Rectal smooth muscle tissue (tissue), 1 donor: ENCODE data around the gene HSPA12A.

ENCODE experiments used
- H3K27ac ChIP-seq: one replicate; pipeline ENCODE4 v1.7.0; 2013; ENCODE audit warnings: low read depth, low read length, inconsistent platforms
- H3K27me3 ChIP-seq: one replicate; pipeline ENCODE4 v1.7.0; 2013; ENCODE audit warnings: low read length; ENCODE audit not compliant: control insufficient read depth, insufficient read depth
- H3K36me3 ChIP-seq: one replicate; pipeline ENCODE4 v1.7.0; 2013; ENCODE audit warnings: low read length; ENCODE audit not compliant: control insufficient read depth, insufficient read depth
- H3K4me1 ChIP-seq: one replicate; pipeline ENCODE4 v1.7.0; 2013; ENCODE audit warnings: low read length; ENCODE audit not compliant: control insufficient read depth, insufficient read depth
- H3K4me3 ChIP-seq: one replicate; pipeline ENCODE4 v1.7.0; 2013; ENCODE audit warnings: low read length
- H3K9ac ChIP-seq: one replicate; pipeline ENCODE4 v1.7.0; 2013; ENCODE audit warnings: low read length

Gene HSPA12A

DNA sequence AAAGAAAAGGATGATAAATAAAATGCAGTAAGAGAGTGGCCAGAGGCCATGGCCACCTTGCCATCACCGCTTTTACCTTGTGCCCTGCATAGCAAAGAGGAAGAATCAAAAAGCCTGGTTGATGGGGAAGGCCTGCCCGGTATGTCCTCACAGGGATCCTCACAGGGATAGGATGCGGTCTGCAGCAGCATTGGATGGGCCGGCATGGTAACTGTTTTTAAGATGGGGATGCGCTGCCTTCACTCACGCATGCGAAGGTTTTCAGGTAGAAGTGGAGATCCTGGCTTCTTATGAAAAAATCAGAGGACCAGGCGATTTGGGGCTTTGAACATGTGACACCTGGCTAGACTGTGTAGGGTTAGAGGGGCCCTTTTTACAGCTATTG is 109.2 kb downstream of the HSPA12A start:
- no peaks in the 10 kb centered on the region for H3K4me1 ChIP-seq
- no peak overlapping the region for H3K27ac ChIP-seq
- no peaks in the 10 kb centered on the region for H3K36me3 ChIP-seq
- no peak overlapping the region for H3K9ac ChIP-seq
- no peaks in the 10 kb centered on the region for H3K27me3 ChIP-seq
- H3K4me3 ChIP-seq, result no peak overlapping the region

DNA sequence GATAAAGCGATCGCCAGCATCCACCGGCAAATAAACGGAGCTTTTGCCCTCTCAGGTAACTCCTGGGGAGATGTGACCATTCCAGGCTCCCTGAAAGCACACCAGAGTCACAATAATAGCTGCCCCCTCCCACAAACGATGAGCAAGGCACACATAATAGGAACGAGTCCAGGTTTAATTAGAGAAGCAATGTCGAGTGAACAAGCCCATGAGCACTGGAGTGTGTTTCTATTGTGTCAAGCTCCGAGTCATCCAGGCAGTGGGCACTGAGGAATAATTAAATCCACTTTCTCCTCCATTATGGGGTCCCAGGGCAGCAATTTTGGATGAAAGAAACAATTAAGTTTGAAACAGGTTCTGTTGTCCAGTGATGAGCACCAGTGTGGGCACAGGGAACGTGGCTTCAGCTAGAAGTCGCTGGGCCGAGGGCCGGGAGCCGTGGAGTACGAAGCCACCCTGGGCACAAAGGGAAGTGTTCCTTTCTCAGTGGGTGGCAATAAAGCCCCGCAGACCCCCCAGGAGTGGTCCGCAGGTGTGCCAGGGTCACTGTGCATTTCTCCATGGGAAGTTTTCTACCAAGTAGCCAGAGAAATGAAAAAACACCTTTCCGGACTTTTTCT is 109.7 kb downstream of the HSPA12A start:
- Histone ChIP-seq H3K27me3 (no peaks in the 10 kb centered on the region), H3K4me3 (no peak overlapping the region), H3K9ac (no peak overlapping the region), H3K36me3 (no peaks in the 10 kb centered on the region), H3K4me1 (no peaks in the 10 kb centered on the region), H3K27ac (no peak overlapping the region)

DNA sequence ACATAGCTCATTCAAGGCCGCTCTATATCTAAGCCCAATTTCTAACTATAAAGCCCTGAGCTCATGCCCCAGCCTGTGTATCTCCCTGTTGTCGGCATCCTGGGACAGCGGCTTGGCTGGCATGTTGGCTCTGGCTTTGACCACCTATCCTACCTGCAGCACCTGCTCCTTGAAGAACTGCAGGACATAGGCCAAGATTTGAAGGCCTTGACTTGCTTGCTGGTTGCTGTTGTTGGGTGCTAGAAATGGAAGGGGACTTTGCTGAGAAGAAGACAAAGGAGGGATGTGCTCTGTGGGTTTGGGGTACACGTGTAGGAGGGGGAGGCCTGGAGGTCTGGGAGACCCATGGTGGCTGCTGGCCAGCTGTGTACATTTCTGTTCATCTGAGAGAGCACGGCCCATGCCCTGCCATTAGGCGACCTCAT is 110.5 kb downstream of the HSPA12A start:
- no peaks in the 10 kb centered on the region for H3K36me3 ChIP-seq
- H3K9ac ChIP-seq, result no peak overlapping the region
- no peak overlapping the region for H3K27ac ChIP-seq
- no peak overlapping the region for H3K4me3 ChIP-seq
- no peaks in the 10 kb centered on the region for H3K4me1 ChIP-seq
- no peaks in the 10 kb centered on the region for H3K27me3 ChIP-seq

DNA sequence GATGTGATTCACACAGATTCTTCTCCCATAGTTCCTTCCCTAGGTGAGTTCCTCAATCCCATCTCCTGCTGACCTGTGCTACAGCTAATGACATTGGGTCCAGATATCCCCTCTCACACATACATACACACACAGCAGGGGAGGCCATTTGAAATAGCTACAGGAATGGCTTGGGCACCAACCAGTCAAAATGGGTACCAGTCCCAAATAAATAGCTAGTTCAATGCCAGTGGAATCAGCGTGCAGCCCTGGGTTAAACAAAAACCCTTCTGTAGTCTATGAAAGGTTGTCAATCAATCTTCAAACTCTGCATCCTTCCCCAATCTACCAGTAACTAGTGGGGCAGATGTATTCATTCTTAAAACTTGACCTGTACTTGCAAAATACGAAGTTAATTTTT is 112.3 kb downstream of the HSPA12A start:
- Histone ChIP-seq H3K36me3 (no peaks in the 10 kb centered on the region), H3K27ac (no peak overlapping the region), H3K4me1 (no peaks in the 10 kb centered on the region), H3K9ac (no peak overlapping the region), H3K27me3 (no peaks in the 10 kb centered on the region), H3K4me3 (no peak overlapping the region)

DNA sequence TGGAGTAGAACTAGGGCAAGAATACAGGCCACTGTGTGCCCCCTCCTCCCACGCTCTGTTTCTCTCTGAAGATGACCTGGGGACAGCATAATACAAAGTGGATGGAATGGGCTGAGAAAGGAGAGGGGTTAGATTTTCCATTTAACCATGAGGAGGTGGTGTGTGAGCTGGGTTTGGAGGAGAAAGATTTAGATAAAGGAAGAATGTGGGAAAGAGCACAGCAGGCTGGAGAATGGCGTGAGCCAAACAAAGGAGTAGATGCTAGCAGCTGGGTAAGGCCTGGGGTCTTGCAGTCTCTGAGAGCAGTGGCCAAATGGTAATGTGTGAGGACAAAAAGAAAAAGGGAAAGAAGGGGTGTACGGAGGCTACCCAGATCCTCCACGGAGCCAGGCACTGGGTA is 113.0 kb downstream of the HSPA12A start:
- Histone ChIP-seq H3K9ac (no peak overlapping the region), H3K36me3 (no peaks in the 10 kb centered on the region), H3K4me1 (no peaks in the 10 kb centered on the region), H3K4me3 (no peak overlapping the region), H3K27me3 (no peaks in the 10 kb centered on the region), H3K27ac (no peak overlapping the region)

DNA sequence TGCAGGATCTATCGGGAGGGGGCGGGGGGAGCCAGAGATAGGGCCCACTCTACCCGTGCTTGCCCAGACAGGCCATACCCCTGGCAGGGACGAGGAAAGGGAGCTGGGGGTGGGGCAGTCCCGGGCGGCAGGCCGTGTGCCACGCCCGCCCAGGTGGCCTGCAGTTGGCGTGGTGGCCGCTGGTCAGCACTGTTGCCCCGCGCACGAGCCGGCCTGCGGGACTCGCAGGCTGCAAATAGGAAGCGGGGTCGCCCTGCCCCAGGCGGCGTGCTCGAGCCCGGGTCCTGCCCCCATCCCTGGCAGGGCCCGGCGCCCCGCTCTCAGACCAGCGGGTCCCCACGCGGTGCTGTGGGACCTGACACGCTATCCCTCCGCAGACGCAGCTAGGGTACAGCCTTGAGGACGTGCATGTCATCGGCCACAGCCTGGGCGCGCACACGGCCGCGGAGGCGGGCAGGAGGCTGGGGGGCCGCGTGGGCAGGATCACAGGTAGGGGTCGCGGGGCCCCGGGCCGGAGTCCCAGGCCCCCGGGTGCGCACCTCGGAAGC is 114.9 kb downstream of the HSPA12A start:
- no peak overlapping the region for H3K9ac ChIP-seq
- no peaks in the 10 kb centered on the region for H3K27me3 ChIP-seq
- H3K4me3 ChIP-seq, result peak overlapping the region; percentile 51
- no peaks in the 10 kb centered on the region for H3K4me1 ChIP-seq
- H3K27ac ChIP-seq, result no peak overlapping the region
- H3K36me3 ChIP-seq, result no peaks in the 10 kb centered on the region

DNA sequence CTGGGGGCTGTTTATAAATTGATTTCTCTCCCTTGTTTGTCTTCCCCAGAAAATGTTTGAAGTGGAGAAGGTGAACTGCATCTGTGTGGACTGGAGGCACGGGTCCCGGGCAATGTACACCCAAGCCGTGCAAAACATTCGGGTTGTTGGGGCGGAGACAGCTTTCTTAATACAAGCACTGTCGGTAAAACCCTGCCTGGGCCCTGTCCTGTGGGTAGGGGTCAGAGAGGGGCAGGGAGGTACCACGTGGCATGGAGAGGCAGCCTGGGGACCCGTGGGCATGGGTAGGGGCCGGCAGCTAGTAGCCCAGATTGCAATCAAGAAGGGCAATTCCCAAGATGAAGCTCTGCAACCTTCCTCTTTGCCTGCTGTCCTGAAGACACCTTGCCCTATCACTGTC is 115.6 kb downstream of the HSPA12A start:
- Histone ChIP-seq H3K27me3 (no peaks in the 10 kb centered on the region), H3K9ac (no peak overlapping the region), H3K36me3 (no peaks in the 10 kb centered on the region), H3K4me3 (no peak overlapping the region), H3K27ac (no peak overlapping the region), H3K4me1 (no peaks in the 10 kb centered on the region)

DNA sequence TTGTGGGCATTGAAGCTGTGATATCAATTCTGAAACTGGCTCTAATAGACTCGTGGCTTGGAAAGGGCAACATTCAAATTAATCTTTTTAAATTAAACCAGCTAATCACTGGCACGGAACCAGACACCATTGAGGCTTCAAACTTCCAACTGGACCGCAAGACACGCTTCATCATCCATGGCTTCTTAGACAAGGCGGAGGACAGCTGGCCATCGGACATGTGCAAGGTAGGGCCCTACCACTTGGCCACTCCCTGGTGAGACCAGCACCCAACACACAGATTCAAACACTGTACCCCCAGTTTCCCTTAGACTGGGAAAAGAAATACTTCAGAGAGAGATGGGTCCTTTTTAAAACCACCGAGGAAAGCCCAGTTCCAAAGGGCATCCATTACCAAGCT is 116.5 kb downstream of the HSPA12A start:
- Histone ChIP-seq H3K36me3 (no peaks in the 10 kb centered on the region), H3K27ac (no peak overlapping the region), H3K9ac (no peak overlapping the region), H3K4me1 (no peaks in the 10 kb centered on the region), H3K4me3 (no peak overlapping the region), H3K27me3 (no peaks in the 10 kb centered on the region)

DNA sequence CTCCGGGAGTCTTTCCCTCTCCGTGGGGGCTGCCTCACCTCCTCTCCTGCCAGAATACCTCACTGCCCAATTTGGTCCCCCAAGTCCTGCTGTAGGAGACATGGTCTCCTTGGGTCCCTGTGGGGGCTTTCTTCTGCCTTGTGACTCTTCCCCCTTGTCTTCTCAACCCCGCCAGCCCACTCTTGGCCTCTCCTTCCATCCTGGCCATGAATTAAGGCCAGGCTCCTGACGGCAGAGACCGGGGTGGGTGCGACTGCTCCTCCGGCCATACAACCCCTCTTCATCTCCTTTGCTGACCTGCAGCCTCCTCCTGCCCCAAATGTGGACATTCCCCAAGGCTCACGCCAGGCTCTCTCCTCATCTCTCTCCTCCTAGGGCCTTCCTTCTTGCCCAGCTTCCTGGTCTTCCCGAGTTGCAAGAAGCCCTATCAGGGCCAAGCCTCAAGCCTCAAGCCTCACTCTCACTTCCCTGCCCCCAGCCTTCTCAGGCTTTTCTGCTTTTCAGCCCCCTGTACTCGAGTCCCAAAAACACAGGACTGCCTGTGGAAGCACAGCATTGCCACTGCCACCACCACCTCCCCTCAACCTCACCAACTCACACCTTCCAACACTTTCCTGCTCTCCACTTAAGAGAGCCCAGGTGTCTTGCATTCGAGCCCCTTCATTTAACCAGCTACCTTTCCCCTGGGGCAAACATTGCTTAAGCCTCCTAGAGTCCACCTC is 120.3 kb downstream of the HSPA12A start:
- Histone ChIP-seq H3K36me3 (no peaks in the 10 kb centered on the region), H3K9ac (no peak overlapping the region), H3K27ac (no peak overlapping the region), H3K4me1 (no peaks in the 10 kb centered on the region), H3K27me3 (no peaks in the 10 kb centered on the region), H3K4me3 (no peak overlapping the region)

DNA sequence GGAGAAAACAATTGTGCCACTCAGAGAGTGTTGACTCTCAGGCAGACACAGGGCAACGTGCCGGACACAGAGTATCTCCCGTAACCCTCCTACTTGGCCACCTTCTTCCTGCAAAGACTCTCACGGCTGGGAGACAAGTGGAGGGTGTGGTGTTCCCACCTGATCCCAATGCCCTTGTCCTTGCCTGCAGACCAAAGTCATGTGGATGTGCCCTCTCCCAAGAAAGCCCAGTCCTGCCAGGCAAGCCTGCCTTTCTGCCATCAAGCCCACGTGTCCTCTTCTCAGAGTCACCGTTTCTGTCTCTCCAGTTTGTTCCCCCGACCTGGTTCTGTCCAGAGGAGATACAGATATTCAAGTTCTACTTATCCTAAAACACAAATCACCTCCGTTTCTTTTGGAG is 120.9 kb downstream of the HSPA12A start:
- Histone ChIP-seq H3K36me3 (no peaks in the 10 kb centered on the region), H3K9ac (no peak overlapping the region), H3K4me3 (no peak overlapping the region), H3K27me3 (no peaks in the 10 kb centered on the region), H3K4me1 (no peaks in the 10 kb centered on the region), H3K27ac (no peak overlapping the region)
